ENCODE results near the gene GINS1. TPM values are rescaled to one million over a fixed set of nuclear protein-coding genes. Genes with fewer than 3 reads are reported as not detected.

GINS1 gene
- total and polyA plus RNA-seq, 2 of the 13 experiments (the other 11 are each of a cell fraction or from before 2014, with no cell fraction given): 14.6 to 59.9 TPM

GRCh38 chr20:25407311-25408169 is at the start of gene GINS1 (continued):
- peak; percentile 49; the same call in 1 of the 2 replicates for TF ChIP-seq CEBPG (CRISPR knock-in tag; IDR thresholded peaks at IDR 0.05)
- no peak for TF ChIP-seq ARNT (IDR thresholded peaks at IDR 0.05)
- peak; percentile 97 for TF ChIP-seq ZXDC (CRISPR knock-in tag; IDR thresholded peaks at IDR 0.05)
- no peak for TF ChIP-seq RAD51 (IDR thresholded peaks at IDR 0.05; ENCODE audit: borderline replicate concordance)
- peak; percentile 97 for TF ChIP-seq ZNF318 (CRISPR knock-in tag; IDR thresholded peaks at IDR 0.05)
- peak; percentile 100 for TF ChIP-seq TEAD3 (CRISPR knock-in tag; optimal IDR thresholded peaks at IDR 0.05; ENCODE audit: borderline replicate concordance)
- TF ChIP-seq NCOA5 (CRISPR knock-in tag; IDR thresholded peaks at IDR 0.05): peak; percentile 85; the same call in 1 of the 2 replicates
- TF ChIP-seq NRL (CRISPR knock-in tag; IDR thresholded peaks at IDR 0.05; ENCODE audit: borderline replicate concordance): peak; percentile 100; the same call in 1 of the 2 replicates
- peak; percentile 54; the same call in 1 of the 2 replicates for TF ChIP-seq ZNF75D (CRISPR knock-in tag; IDR thresholded peaks at IDR 0.05; ENCODE audit: borderline replicate concordance)
- TF ChIP-seq PRMT3 (CRISPR knock-in tag; IDR thresholded peaks at IDR 0.05; ENCODE audit: borderline replicate concordance, low read depth): peak; percentile 97; the same call in 1 of the 2 replicates
- TF ChIP-seq ZSCAN30 (CRISPR knock-in tag; IDR thresholded peaks at IDR 0.05): peak; percentile 99
- TF ChIP-seq MBNL3 (CRISPR knock-in tag; conservative IDR thresholded peaks at IDR 0.05): no peak
- peak; percentile 96 for TF ChIP-seq ZSCAN12 (CRISPR knock-in tag; IDR thresholded peaks at IDR 0.05)
- peak; percentile 99 for TF ChIP-seq ZNF598 (CRISPR knock-in tag; IDR thresholded peaks at IDR 0.05; ENCODE audit: borderline replicate concordance)
- TF ChIP-seq MATR3 (CRISPR knock-in tag; IDR thresholded peaks at IDR 0.05): no peak
- peak; percentile 98 for TF ChIP-seq DR1 (CRISPR knock-in tag; IDR thresholded peaks at IDR 0.05)

Measured in HepG2 (cell line).